Measurements from ENCODE around the gene NFKBIA.
"Not testable (repeated sequence)": the region's sequence is repeated elsewhere in the genome, so short reads cannot be mapped to it uniquely, and the experiment has no call there.

Gene NFKBIA

DNA sequence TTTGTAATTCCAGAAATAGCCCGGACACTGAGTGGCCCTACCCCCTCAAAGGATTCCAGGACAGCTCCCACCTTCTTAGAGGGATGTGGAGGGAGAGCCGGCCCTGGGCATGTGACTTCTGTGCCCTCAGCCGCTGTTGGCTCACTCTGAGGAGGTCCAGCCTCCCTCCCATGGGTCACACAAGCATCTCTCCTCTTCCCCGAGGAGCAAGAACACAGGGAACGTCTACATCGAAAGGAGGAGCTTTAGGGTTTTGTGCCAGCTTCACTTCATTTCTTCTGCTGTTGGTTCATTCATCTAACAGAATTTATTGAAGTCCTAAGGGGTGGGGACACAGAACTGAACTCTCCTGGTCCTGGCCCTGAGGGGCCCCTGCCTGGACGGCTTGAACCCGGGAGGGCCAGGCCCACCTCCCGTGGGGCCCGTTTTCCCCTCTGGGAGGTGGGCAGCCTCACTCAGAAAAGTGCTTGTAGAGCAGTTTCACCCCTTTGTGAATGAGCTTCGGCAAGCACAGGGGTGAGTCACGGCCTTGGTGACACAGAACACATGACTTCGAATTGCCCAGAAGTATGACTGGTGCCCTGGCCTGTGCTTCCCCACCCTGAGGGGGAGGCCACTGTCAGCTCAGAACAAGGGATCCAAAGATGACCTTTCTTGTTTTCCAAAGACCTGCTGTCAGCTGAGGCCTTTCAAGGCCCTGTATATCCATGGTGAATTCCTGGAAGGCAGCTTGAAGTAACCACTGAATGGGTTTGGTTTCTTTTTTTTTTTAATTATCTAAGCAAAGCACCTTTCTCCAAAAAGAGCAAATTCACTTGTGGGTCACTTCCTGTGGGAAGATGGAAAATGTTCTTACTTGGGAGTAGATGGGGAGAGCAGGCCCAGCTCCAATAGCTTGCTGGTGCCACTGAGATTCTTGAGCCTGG, 39.2 kb downstream of the NFKBIA start:
- Histone ChIP-seq H3K9me3 (ENCODE audit: insufficient read depth, low read depth, low read length) (no peaks in the 10 kb centered on the region), H3K4me3 (ENCODE audit: low read length) (no peak overlapping the region), H3K27me3 (ENCODE audit: insufficient read depth, low read length) (no peaks in the 10 kb centered on the region), H3K27ac (ENCODE audit: low read depth, low read length) (no peak overlapping the region), H3K36me3 (ENCODE audit: insufficient read depth, low read length) (no peaks in the 10 kb centered on the region), H3K4me1 (ENCODE audit: insufficient read depth, low read length) (peaks cover 18% of the 10 kb centered on the region), H3K9ac (ENCODE audit: low read depth, low read length) (no peak overlapping the region)
- 84% methylated on average over 13 of the region's 13 CpGs for WGBS

DNA sequence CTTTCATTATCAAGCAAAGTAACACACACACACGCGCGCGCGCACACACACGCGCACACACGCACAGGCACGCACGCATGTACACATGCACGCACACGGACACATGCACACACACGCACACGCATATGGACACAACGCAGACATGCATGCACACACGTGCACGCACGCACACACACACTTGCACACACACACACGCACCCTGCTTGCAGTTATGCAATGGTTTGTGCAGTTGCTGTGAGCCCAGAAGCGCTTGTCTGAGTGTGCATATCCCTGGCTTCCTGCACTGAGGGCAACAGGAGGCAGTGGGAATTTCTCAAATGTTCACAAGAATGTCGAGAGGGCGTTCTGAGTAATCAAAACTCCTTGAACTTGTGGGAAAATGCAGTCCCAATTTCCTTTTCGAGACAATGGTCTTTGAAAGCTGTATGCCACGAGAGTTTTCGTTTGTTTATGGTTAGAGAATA, 41.6 kb downstream of the NFKBIA start:
- H3K9ac ChIP-seq (ENCODE audit: low read depth, low read length) = no peak overlapping the region
- no peak overlapping the region for H3K4me3 ChIP-seq (ENCODE audit: low read length)
- H3K36me3 ChIP-seq (ENCODE audit: insufficient read depth, low read length) = no peaks in the 10 kb centered on the region
- H3K27ac ChIP-seq (ENCODE audit: low read depth, low read length) = no peak overlapping the region
- 94% methylated on average over 25 of the region's 25 CpGs for WGBS
- H3K4me1 ChIP-seq (ENCODE audit: insufficient read depth, low read length) = peaks cover 10% of the 10 kb centered on the region
- H3K9me3 ChIP-seq (ENCODE audit: insufficient read depth, low read depth, low read length) = no peaks in the 10 kb centered on the region
- no peaks in the 10 kb centered on the region for H3K27me3 ChIP-seq (ENCODE audit: insufficient read depth, low read length)

DNA sequence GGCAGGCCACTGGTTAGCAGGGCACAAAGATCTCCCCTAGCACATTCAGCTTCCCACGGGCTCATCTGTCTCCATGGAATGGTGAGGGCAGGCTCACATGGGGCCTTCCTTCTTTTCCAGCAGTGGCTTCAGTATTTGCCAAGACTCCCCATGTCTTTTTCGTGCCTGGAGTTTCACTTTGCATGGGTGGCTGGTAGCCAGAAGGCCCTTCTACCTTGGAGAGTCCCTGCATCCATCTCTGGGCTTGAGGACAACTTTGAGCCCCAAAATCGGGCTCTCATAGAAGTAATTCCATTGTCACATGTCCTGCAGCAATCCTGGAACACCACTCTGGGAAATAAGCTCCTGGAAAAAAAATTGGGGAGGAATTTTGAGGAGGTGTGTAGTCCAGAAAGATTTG, 42.1 kb downstream of the NFKBIA start:
- H3K9me3 ChIP-seq (ENCODE audit: insufficient read depth, low read depth, low read length) = no peaks in the 10 kb centered on the region
- no peak overlapping the region for H3K27ac ChIP-seq (ENCODE audit: low read depth, low read length)
- no peak overlapping the region for H3K4me3 ChIP-seq (ENCODE audit: low read length)
- H3K27me3 ChIP-seq (ENCODE audit: insufficient read depth, low read length) = no peaks in the 10 kb centered on the region
- H3K9ac ChIP-seq (ENCODE audit: low read depth, low read length) = no peak overlapping the region
- peaks cover 5% of the 10 kb centered on the region for H3K4me1 ChIP-seq (ENCODE audit: insufficient read depth, low read length)
- H3K36me3 ChIP-seq (ENCODE audit: insufficient read depth, low read length) = no peaks in the 10 kb centered on the region
- WGBS = 81% methylated on average over 3 of the region's 3 CpGs

DNA sequence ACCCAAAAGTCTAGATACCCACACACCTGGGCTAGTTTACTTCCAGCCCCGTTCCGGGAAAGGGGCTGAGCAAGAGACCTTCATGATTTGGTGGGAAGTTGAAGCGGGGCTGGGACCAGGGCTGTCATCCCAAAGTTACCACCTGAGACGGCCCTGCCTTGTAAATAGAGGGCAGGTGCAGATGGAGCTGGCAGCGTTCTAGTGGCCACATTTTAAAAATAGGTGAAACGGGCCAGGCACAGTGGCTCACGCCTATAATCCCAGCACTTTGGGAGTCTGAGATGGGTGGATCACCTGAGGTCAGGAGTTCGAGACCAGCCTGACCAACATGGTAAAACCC, 43.4 kb downstream of the NFKBIA start:
- Histone ChIP-seq H3K4me3 (ENCODE audit: low read length) (no peak overlapping the region), H3K27me3 (ENCODE audit: insufficient read depth, low read length) (no peaks in the 10 kb centered on the region), H3K36me3 (ENCODE audit: insufficient read depth, low read length) (no peaks in the 10 kb centered on the region), H3K4me1 (ENCODE audit: insufficient read depth, low read length) (no peaks in the 10 kb centered on the region), H3K9ac (ENCODE audit: low read depth, low read length) (no peak overlapping the region), H3K9me3 (ENCODE audit: insufficient read depth, low read depth, low read length) (no peaks in the 10 kb centered on the region), H3K27ac (ENCODE audit: low read depth, low read length) (no peak overlapping the region)
- WGBS = 95% methylated on average over 8 of the region's 8 CpGs

DNA sequence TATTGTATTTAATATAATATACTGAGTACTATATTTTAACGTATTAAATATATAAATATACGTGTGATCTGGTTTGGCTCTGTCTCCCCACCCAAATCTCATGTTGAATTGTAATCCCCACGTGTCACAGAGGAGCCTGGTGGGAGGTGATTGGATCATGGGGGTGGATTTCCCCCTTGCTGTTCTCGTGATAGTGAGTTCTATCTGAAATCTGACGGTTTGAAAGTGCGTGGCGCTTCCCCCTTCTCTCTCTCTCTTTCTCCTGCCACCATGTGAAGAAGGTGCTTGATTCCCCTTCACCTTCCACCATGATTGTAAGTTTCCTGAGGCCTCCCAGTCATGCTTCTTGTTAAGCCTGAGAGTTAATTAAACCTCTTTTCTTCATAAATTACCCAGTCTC, 44.9 kb downstream of the NFKBIA start:
- WGBS = 84% methylated on average over 6 of the region's 7 CpGs
- not testable (repeated sequence) for H3K9ac ChIP-seq (ENCODE audit: low read depth, low read length); H3K27ac ChIP-seq (ENCODE audit: low read depth, low read length); H3K4me3 ChIP-seq (ENCODE audit: low read length); H3K4me1 ChIP-seq (ENCODE audit: insufficient read depth, low read length); H3K36me3 ChIP-seq (ENCODE audit: insufficient read depth, low read length); H3K9me3 ChIP-seq (ENCODE audit: insufficient read depth, low read depth, low read length); H3K27me3 ChIP-seq (ENCODE audit: insufficient read depth, low read length)

DNA sequence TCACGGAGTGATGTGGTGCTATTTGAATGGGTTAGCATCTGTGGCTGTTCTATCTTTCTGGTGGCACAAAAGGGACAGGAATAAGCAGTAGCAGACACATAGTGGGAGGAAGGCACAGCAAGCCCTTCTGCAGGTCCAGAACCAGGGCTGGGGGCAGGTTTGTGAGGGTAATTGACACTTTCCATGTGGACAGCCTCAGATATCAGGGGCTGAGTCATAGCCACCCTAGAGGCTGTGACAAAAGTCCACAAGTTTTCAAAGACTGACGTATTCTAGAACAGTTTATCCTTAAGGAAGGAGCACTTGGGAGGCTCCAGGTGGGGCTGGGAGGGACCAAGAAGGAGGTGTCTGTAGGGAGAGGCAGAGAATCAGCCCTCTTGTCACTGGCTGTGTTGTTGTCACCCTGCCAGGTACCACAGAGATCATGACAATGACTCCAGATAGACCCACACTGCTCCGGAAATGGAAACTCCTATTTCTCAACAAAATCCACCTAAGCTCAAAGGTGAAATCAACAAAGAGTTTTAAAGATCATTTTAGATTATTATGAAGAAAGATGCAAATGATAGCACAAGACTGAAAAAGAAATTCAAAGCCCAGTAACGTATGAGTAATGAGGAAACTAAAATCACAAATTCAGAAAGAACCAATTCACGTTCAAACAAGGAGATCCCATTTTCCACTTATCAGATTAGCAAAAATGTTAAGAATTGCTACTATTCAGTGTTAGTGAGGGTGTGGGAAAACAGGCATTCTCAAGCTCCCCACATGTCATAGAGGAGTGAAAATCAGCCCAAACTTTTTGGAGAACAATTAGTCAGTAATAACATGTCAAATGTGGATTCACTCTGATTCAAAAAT, 48.3 kb downstream of the NFKBIA start:
- no peaks in the 10 kb centered on the region for H3K27me3 ChIP-seq (ENCODE audit: insufficient read depth, low read length)
- WGBS = 75% methylated on average over 3 of the region's 5 CpGs
- peaks cover 10% of the 10 kb centered on the region for H3K4me1 ChIP-seq (ENCODE audit: insufficient read depth, low read length)
- no peak overlapping the region for H3K27ac ChIP-seq (ENCODE audit: low read depth, low read length)
- no peaks in the 10 kb centered on the region for H3K36me3 ChIP-seq (ENCODE audit: insufficient read depth, low read length)
- no peak overlapping the region for H3K4me3 ChIP-seq (ENCODE audit: low read length)
- H3K9me3 ChIP-seq (ENCODE audit: insufficient read depth, low read depth, low read length) = no peaks in the 10 kb centered on the region
- H3K9ac ChIP-seq (ENCODE audit: low read depth, low read length) = no peak overlapping the region

DNA sequence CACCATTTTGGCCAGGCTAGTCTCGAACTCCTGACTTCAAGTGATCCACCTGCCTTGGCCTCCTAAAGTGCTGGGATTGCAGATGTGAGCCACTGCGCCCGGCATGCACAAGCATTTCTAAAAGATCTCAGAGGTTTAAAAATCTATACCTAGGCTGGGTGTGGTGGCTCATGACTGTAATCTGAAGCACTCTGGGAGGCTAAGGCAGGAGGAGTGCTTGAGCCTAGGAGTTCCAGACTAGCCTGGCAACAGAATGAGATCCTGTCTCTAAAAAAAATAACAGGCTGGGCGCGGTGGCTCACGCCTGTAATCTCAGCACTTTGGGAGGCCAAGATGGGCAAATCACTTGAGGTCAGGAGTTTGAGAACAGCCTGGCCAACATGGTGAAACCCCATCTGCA, 49.3 kb downstream of the NFKBIA start:
- not testable (repeated sequence) for H3K9me3 ChIP-seq (ENCODE audit: insufficient read depth, low read depth, low read length); H3K9ac ChIP-seq (ENCODE audit: low read depth, low read length); H3K4me3 ChIP-seq (ENCODE audit: low read length); H3K27ac ChIP-seq (ENCODE audit: low read depth, low read length); H3K36me3 ChIP-seq (ENCODE audit: insufficient read depth, low read length); H3K27me3 ChIP-seq (ENCODE audit: insufficient read depth, low read length)
- 96% methylated on average over 6 of the region's 6 CpGs for WGBS
- H3K4me1 ChIP-seq (ENCODE audit: insufficient read depth, low read length) = peaks cover 11% of the 10 kb centered on the region

DNA sequence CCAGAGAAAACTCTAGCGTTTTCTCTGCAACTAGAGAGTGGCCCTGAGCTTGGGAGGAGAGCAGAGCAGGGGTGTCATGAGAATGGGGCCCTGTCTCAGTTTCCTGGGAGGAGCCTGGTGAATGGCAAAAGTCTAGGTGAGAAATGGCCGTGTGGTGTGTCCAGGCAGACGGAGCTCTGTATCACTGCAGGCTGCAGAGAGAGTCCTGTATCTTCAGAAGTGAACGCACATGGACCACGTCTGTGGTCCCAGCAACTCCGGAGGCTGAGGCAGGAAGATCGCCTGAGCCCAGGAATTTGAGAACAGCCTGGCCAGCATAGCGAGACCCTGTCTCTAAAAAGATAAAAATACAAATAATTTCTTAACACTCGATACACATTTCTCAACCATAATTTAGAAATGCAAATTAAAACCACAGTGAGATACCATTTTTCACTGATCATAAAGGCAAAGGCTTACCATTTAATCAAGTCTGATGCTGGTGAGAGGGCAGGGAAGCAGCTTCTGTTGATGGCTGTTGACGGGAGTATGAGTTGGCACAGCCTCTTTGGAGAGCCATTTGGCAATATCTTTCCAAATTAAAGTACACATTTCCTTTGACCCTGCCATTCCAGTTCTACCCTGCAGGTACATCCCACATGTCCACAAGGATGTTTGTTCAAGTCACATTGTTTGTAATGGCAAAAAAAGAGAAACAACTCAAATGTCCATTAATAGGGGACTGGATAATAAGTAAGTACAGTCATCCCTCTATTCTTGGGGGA, 51.0 kb downstream of the NFKBIA start:
- no peaks in the 10 kb centered on the region for H3K36me3 ChIP-seq (ENCODE audit: insufficient read depth, low read length)
- no peaks in the 10 kb centered on the region for H3K27me3 ChIP-seq (ENCODE audit: insufficient read depth, low read length)
- peaks cover 14% of the 10 kb centered on the region for H3K4me1 ChIP-seq (ENCODE audit: insufficient read depth, low read length)
- no peak overlapping the region for H3K27ac ChIP-seq (ENCODE audit: low read depth, low read length)
- no peaks in the 10 kb centered on the region for H3K9me3 ChIP-seq (ENCODE audit: insufficient read depth, low read depth, low read length)
- 83% methylated on average over 10 of the region's 10 CpGs for WGBS
- no peak overlapping the region for H3K9ac ChIP-seq (ENCODE audit: low read depth, low read length)
- no peak overlapping the region for H3K4me3 ChIP-seq (ENCODE audit: low read length)

DNA sequence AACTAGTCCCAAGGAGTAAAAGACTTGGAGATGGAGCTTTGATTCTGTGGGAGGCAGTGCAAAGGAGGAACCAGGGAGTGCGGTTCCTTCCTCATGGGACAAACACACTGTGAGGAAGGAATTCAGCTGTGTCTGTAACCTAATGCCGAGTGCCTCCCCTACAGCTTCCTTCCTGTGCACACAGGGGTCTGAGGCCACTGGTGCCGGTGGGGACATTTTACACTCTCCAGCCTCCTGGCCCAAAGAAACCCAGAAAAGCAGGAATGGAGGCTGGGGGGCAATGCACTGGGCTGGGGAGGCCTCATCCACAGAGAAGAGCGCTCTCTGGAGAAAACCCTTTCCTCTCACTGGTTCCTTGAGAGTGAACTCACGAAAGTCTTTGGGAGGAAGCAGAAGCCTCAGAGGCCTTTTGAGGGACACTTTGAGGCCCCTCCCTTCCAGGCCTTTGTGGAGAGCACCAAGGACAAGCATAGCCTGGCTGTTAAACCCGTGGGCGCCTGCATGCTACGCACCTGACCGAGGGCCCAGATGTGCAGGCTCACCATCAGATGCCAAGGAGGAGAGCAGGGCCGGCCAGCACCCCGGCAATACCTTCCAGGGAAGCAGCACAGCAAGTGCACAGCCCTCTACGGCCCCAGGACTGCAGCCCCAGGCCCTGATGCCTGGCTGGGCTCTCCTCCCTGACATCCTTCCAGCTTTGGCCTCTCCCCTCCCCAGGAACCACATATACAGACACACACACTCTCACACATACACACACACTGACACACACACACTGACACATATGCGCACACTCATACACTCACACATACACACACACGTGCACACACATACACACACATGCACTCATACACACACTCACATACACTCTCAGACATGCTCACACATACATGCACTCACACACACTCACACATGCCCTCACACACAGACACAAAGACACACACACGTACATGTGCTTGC, 52.0 kb downstream of the NFKBIA start:
- Histone ChIP-seq H3K4me1 (ENCODE audit: insufficient read depth, low read length) (peaks cover 18% of the 10 kb centered on the region), H3K9ac (ENCODE audit: low read depth, low read length) (0 out of 2 replicates have a peak overlapping the region, but pooled peaks have one; percentile 36), H3K9me3 (ENCODE audit: insufficient read depth, low read depth, low read length) (no peaks in the 10 kb centered on the region), H3K27ac (ENCODE audit: low read depth, low read length) (no peak overlapping the region), H3K27me3 (ENCODE audit: insufficient read depth, low read length) (no peaks in the 10 kb centered on the region), H3K4me3 (ENCODE audit: low read length) (no peak overlapping the region), H3K36me3 (ENCODE audit: insufficient read depth, low read length) (no peaks in the 10 kb centered on the region)
- 76% methylated on average over 15 of the region's 15 CpGs for WGBS

DNA sequence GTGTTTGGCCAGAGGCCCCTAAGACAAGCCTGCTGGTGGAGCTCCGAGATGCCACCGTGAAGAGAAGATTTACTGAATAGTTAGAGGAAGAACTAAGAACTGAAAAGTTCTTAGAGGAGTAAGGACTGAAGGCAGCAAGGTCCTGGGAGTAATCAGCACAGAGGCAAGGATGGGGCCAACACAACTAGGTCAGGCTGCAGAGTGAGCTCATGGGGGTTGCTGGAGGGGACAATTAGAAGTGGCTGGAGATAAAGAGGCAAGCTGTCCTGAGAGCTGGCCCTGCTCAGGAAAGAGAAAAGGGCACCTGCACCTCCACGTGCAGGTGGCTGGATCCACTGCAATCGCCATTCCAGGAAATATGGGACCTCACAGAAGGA, 52.7 kb downstream of the NFKBIA start:
- Histone ChIP-seq H3K4me3 (ENCODE audit: low read length) (no peak overlapping the region), H3K27ac (ENCODE audit: low read depth, low read length) (no peak overlapping the region), H3K4me1 (ENCODE audit: insufficient read depth, low read length) (peaks cover 24% of the 10 kb centered on the region), H3K9me3 (ENCODE audit: insufficient read depth, low read depth, low read length) (no peaks in the 10 kb centered on the region), H3K27me3 (ENCODE audit: insufficient read depth, low read length) (no peaks in the 10 kb centered on the region), H3K9ac (ENCODE audit: low read depth, low read length) (no peak overlapping the region), H3K36me3 (ENCODE audit: insufficient read depth, low read length) (no peaks in the 10 kb centered on the region)
- WGBS = 86% methylated on average over 4 of the region's 4 CpGs

Measured in HUES64 (cell line).